HL-60 (cell line): ENCODE results near the gene TNIK.
"Not testable (repeated sequence)": the region's sequence is repeated elsewhere in the genome, so short reads cannot be mapped to it uniquely, and the experiment has no call there.

ENCODE experiments used
- DNase-seq, 2 experiments: peaks; one replicate each; pipeline ENCODE4 v3.0.0-alpha.2; 2010 to 2020; ENCODE audit warnings: low read depth in 1 of 2, low spot score in 1 of 2
- H3K27ac ChIP-seq: fragments of 250-450 bp; sonication (Bioruptor Pico); replicated peaks from 2 replicates; pipeline ENCODE4 v1.5.1; 2020; ENCODE audit warnings: mild to moderate bottlenecking, moderate library complexity
- H3K27me3 ChIP-seq: fragments of 250-450 bp; sonication (Bioruptor Pico); 2 replicates; pipeline ENCODE4 v1.5.1; 2021; ENCODE audit warnings: mild to moderate bottlenecking, moderate library complexity; ENCODE audit not compliant: insufficient read depth, poor library complexity, severe bottlenecking
- H3K4me3 ChIP-seq: replicated peaks from 2 replicates; pipeline ENCODE4 v1.5.1; 2011; ENCODE audit warnings: mild to moderate bottlenecking, control low read depth, low read length; ENCODE audit not compliant: insufficient read depth
- CTCF ChIP-seq: IDR thresholded peaks from one replicate; pipeline ENCODE4 v1.5.1; 2011; ENCODE audit warnings: low read length, control low read depth, inconsistent platforms; ENCODE audit not compliant: insufficient read depth
- GABPA ChIP-seq: IDR thresholded peaks from 2 replicates; pipeline ENCODE4 v1.6.1; 2012; ENCODE audit warnings: low read depth
- POLR2AphosphoS5 ChIP-seq: IDR thresholded peaks from 2 replicates; pipeline ENCODE4 v1.6.1; 2012; ENCODE audit warnings: low read depth
- REST ChIP-seq: IDR thresholded peaks from 2 replicates; pipeline ENCODE4 v1.6.1; 2012; ENCODE audit warnings: low read depth; ENCODE audit not compliant: insufficient replicate concordance
- SPI1 ChIP-seq: IDR thresholded peaks from 2 replicates; pipeline ENCODE4 v1.6.1; 2012; ENCODE audit warnings: low read depth, mild to moderate bottlenecking, borderline replicate concordance

Gene TNIK

DNA sequence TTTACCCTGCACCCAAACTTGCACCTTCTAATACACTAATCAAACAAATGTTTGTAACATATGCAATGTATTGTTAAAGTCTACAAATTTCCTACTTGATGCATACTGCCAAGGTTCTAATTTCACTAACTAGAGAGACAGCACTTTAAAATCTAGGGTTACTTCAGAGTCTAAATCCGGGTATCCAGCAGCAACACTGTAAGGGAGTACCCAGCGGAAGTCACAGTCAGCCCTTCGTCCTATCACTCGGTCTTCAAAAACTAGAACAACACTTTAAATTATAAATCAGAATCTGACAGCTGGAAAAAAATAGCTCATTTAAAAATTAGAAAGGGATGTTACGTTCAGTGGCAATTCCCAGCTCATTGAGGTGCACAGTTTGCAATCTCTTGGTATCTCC lies 8.3 kb downstream of the TNIK start:
- no peak overlapping the region for H3K4me3 ChIP-seq
- TF ChIP-seq SPI1: no peak
- no peak for TF ChIP-seq REST
- no peak for TF ChIP-seq POLR2AphosphoS5
- TF ChIP-seq CTCF: no peak
- no peak for TF ChIP-seq GABPA
- H3K27me3 ChIP-seq: peaks cover 7% of the 10 kb centered on the region
- no peak for DNase-seq
- H3K27ac ChIP-seq: no peak overlapping the region

DNA sequence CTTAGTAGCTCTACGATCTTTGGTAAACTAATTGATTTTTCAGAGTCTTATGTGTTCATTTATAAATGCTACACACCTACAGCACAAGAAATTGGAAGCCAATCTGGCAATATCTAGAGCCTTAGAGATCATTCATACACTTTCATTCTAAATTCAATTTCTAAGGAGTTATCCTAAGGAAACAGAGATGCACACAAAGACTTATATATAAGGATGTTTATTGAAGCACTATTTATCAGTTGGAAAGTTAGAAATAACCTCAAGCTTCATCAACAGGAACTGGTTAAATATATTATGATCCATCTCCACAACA lies 12.7 kb downstream of the TNIK start:
- H3K4me3 ChIP-seq, DNase-seq, H3K27ac ChIP-seq, H3K27me3 ChIP-seq: not testable (repeated sequence)

- Histone ChIP-seq H3K27ac (no peak overlapping the region), H3K4me3 (no peak overlapping the region)
Observed at GRCh38 chr3:171446801-171447578, 13.2 kb downstream of the TNIK start.

More at GRCh38 chr3:171446801-171447578, 13.2 kb downstream of the TNIK start:
- no peak for TF ChIP-seq SPI1
- TF ChIP-seq REST: no peak
- no peak for TF ChIP-seq GABPA
- no peak for TF ChIP-seq CTCF
- TF ChIP-seq POLR2AphosphoS5: no peak
- DNase-seq: no peak
- no peaks in the 10 kb centered on the region for H3K27me3 ChIP-seq
